Right kidney (tissue), 9 donors: ENCODE results near the gene OR1D5.
"Not testable (repeated sequence)": the region's sequence is repeated elsewhere in the genome, so short reads cannot be mapped to it uniquely, and the experiment has no call there.

Experiments
- DNase-seq: peaks from one replicate; pipeline ENCODE4 v3.0.0-alpha.2; 2016
- long read RNA-seq, 8 donors: transcript quantifications; one replicate each; lab custom pipeline, GENCODE V29; 2026

The OR1D5 gene
- long read RNA-seq, donor 1 = 0 reads
- long read RNA-seq, donor 2 = 0 reads
- long read RNA-seq, donor 3 = 0 reads
- long read RNA-seq, donor 4 = 0 reads
- long read RNA-seq, donor 5 = 0 reads
- long read RNA-seq, donor 6 = 0 reads
- long read RNA-seq, donor 7 = 0 reads
- long read RNA-seq, donor 8 = 0 reads

DNA sequence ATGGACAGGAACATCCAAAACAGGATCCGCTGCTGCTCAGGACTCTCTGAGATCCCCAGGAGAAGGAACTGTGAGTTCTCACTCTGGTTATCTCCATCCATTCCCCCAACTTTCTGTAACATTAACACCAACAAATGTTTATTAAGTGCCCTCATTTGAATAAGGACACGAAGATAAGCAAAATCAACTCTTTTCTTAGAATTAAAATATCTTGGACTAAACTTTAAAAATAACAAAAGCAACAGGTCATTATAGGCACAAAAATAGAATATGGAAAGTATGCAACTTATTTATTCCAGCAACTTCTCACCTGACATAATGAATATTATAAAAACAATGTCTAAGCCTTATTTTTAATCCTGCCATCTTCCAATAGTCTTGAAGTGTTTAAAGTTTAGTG, at the start of gene OR1D5:
TSS of gene OR1D5 (minus strand) at position 101 of the 400 bp plus-strand sequence. CDS start at position 101, 0 bp downstream.
- DNase-seq = not testable (repeated sequence)

GRCh38 chr17:3104322-3104721, 40.9 kb upstream of the OR1D5 start, which contains the start of gene OR1D2:
Gene OR1D2 (minus strand): TSS chr17:3104422. CDS start chr17:3092996, 11,426 bp downstream.
- no peak for DNase-seq

DNA sequence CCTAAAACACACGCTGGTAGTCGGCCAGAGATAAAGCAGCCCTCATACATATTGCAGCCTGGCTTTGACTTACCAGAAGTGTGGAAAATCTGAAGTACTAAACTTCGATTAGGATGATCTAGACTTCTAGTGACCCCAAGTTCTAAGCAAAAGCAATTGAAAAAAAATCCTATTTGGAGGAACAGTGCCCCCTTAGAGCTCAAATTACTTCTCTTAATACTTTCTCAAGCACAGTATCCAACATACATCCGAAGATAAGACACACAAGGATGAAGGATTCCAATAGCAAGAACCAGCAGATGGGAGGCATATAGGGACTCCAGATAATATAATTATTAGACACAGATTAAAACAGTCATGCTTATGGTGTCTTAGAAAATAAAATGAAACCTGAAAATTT, 10.4 kb upstream of the OR1D5 start:
- not testable (repeated sequence) for DNase-seq

DNA sequence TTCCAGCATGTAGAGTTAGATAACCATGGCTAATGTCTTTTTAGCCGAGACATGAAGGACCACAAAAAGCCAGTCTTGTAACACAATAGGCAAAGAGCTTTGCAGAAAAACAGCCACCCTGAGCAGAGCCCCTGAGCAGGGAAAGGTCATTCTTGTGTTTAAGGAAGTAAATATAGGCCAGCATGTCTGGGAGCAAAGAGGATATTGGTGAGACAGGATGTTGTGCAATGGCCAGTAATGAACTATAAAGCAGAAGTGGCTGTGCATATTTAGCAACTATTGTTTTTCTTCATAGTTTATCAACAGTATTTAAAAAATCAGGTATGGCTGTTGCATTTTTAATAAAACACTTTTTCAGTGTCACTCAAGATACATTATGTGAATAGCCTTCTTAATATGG, 1.8 kb upstream of the OR1D5 start:
- DNase-seq = not testable (repeated sequence)

DNA sequence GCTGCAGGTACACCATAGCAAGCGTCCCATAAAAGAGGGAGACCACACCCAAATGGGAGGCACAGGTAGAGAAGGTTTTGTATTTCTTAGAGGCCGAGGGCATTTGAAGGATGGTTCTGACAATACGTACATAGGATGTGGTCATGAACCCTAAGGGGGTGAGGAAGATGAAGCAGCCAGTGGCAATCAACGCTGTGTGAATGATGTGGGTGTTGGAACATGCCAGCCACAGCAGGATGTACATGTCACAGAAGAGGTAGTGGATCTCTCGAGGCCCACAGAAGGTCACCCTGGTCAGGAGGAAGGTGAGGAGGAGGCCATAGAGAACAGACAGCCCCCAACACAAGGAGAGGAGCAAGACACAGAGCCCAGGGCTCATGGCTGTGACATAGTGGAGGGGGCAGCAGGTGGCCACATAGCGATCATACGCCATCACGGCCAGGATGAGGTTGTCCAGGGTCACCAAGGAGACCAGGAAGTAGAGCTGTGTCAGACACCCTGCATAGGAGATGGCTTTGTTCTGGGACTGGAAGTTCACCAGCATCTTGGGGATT, 506 bp downstream of the OR1D5 start:
- DNase-seq = not testable (repeated sequence)

GRCh38 chr17:3054868-3055267, 8.5 kb downstream of the OR1D5 start:
- not testable (repeated sequence) for DNase-seq

- DNase-seq = no peak
These were observed 13.6 kb downstream of the OR1D5 start for GRCh38 chr17:3049705-3050295.

DNA sequence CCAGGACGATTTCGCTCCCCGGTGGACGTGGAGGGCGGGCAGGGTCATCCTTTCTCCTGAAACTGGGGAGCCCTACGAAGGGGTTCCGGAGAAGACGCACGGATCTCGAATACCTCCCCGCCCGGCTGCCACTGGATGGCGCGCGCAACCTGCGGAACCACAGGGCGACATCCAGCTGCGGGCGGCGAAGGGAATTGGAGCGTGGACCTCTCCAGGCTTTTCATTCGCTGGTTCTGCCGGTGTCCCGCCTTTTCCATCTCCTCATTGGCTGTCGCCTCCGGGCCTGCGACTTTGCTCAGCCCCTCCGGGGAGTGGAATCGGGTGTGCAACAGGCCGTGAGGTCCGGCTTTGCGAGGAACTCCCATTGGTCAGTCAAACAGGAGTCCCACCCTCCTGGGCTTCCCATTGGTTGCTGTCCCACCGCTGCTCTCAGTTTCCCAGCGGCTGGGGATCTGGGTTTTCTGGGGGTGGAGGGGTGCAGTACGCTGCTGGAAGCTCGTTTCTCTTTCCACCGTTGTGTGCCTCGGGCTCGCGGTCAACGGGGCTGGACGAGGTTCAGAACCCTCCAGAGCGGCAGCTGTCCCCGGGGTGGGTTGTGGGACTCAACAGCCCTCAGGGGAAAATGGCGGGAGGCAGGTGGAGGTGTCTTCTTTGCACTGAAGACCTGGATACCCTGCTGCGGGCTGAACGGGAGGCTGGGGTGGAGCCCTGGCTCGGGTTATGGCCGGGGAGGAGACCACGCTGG, 14.5 kb downstream of the OR1D5 start:
- peak; percentile 87 for DNase-seq

GRCh38 chr17:3046753-3047152, 16.7 kb downstream of the OR1D5 start:
- no peak for DNase-seq

DNA sequence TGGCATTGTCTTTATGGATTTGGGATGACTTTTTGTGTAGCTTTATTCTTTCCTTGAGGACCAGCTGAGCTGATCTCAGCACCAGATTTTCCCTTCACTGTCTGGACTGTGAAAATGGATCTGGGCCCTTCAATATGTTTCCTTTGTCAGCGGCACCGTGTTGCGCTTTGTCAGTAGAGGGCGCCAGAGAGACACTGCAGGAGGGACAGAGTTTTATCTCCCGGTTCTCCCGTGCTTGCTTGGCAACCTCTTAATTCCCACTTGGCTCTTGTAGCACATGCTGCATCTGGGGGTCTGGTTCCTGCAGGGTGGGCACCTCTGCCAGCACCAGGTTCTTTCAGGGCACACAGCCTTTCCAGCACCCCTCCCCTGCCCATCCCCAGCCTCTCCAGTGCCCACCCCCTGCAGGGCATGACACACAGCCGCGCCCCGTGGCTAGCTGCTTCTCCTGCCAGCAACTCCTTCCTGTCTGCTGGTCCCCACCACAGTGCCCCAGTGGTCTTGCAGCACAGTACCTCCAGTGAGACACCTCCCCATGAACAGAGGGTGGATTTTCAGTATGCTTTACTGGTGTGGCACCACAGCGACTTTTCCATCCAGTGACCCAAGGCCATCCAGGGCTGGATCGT, 19.6 kb downstream of the OR1D5 start:
- DNase-seq = no peak

- no peak for DNase-seq
These were observed 22.5 kb downstream of the OR1D5 start for GRCh38 chr17:3040882-3041281.

- no peak for DNase-seq
These were observed 23.7 kb downstream of the OR1D5 start for GRCh38 chr17:3039736-3040135.

- DNase-seq = peak; percentile 21
These were observed 24.5 kb downstream of the OR1D5 start for GRCh38 chr17:3038941-3039340.

GRCh38 chr17:3037259-3037658, 26.1 kb downstream of the OR1D5 start:
- DNase-seq = no peak

GRCh38 chr17:3036800-3037199, 26.6 kb downstream of the OR1D5 start:
- no peak for DNase-seq

DNA sequence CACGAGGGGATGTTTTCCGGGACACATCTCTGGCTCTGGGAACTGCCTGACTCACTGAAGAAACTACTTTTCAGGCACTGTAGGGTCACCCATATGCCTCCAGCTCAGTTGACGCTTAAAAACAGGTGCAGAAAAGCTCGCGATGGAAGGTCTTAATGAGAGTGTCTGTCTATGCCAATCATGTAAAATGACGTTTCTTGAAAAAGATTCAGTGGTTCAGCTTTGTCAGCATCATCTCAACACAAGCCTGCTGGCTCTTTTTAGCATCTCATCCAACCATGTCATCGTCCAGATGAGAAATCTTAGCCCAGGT, 27.5 kb downstream of the OR1D5 start:
- DNase-seq = no peak

- no peak for DNase-seq
These were observed 28.0 kb downstream of the OR1D5 start for GRCh38 chr17:3035256-3035967.

- no peak for DNase-seq
These were observed 28.9 kb downstream of the OR1D5 start for GRCh38 chr17:3034578-3034920.

DNA sequence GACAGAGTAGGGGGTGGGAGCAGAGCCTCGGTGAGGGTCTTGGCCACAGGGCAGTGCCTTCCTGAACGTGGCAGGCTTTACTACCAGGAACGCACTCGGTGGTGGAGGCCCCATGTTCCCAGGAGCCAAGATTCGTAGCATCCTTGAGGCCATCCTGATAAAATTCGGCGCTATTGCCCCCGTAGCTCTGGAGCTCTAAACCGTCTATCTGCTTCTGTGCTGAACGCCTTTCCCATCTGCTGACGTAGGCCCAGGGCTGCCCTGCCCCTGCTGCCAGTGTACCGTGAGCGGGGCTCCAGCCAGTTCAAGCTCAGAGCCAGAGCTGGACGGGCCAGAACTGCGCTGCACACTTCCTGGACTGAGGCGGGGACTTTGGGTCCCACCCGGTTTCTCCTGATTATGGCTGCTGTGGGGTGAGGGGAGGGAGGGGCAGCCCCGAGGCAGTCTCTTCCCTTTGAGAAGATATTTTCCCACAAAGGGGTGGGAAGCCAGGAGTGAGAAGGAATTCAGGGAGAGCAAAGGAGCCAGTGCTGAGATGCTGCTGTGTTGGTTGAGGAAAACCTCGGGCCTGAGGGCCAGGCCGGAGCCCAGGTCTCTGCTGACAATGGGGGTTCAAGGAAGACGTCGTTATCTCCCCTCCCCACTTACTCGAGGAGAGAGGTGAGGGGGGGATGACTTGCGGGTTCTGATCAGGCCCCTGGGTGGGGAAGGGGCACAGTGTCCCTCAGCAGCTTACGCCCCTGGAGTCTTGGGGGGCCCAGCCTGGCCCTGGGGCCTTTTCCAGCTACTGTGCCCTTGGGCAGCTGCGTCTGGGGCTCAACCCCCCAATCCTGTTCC, 29.4 kb downstream of the OR1D5 start:
- no peak for DNase-seq

GRCh38 chr17:3033248-3033640, 30.2 kb downstream of the OR1D5 start:
- no peak for DNase-seq
